Osteoblast (primary cell): ENCODE results near the gene PMIS2. TPM values are rescaled to one million over a fixed set of nuclear protein-coding genes. Genes with fewer than 3 reads are reported as not detected.

ENCODE experiments used
- DNase-seq: peaks from one replicate; pipeline ENCODE4 v3.0.0; 2011; ENCODE audit warnings: low spot score, mixed read lengths; ENCODE audit not compliant: insufficient read length; ENCODE audit errors: missing footprints
- H2AFZ ChIP-seq: 2 replicates; pipeline ENCODE4 v1.6.0; 2011; ENCODE audit warnings: mild to moderate bottlenecking, low read length
- H3K27ac ChIP-seq: 2 replicates; pipeline ENCODE4 v1.5.1; 2011; ENCODE audit warnings: mild to moderate bottlenecking, low read depth, low read length, moderate library complexity
- H3K27me3 ChIP-seq: 2 replicates; pipeline ENCODE4 v1.6.0; 2012; ENCODE audit warnings: mild to moderate bottlenecking, control low read depth, inconsistent platforms, low read length, moderate library complexity; ENCODE audit not compliant: insufficient read depth
- H3K36me3 ChIP-seq: 2 replicates; pipeline ENCODE4 v1.5.1; 2011; ENCODE audit warnings: mild to moderate bottlenecking, low read length, control low read depth, moderate library complexity; ENCODE audit not compliant: insufficient read depth
- H3K4me1 ChIP-seq: 2 replicates; pipeline ENCODE4 v1.5.1; 2011; ENCODE audit warnings: mild to moderate bottlenecking, low read length, control low read depth, moderate library complexity; ENCODE audit not compliant: insufficient read depth
- H3K4me2 ChIP-seq: 2 replicates; pipeline ENCODE4 v1.6.0; 2011; ENCODE audit warnings: mild to moderate bottlenecking, low read length; ENCODE audit not compliant: insufficient read depth
- H3K4me3 ChIP-seq: fragments of 200-600 bp; sonication (generic); 3 replicates; pipeline ENCODE4 v1.5.1; 2012; ENCODE audit warnings: mild to moderate bottlenecking, low read length, inconsistent platforms; ENCODE audit not compliant: insufficient read depth
- H3K79me2 ChIP-seq: 2 replicates; pipeline ENCODE4 v1.6.0; 2012; ENCODE audit warnings: mild to moderate bottlenecking, low read length, control low read depth, inconsistent platforms; ENCODE audit not compliant: insufficient read depth
- H3K9me3 ChIP-seq: 2 replicates; pipeline ENCODE4 v1.5.1; 2011; ENCODE audit warnings: low read depth, low read length, control low read depth
- H4K20me1 ChIP-seq: 2 replicates; pipeline ENCODE4 v1.6.0; 2012; ENCODE audit warnings: mild to moderate bottlenecking, low read length, control low read depth; ENCODE audit not compliant: insufficient read depth
- CTCF ChIP-seq: IDR thresholded peaks from 2 replicates; pipeline ENCODE4 v1.5.1; 2011; ENCODE audit warnings: mild to moderate bottlenecking, low read depth, low read length, moderate library complexity; ENCODE audit errors: extremely low read depth
- total RNA-seq: library from RNA; depleted of rRNA; stranded (reverse); fragments of >200 nt; gene quantifications from 2 replicates; pipeline ENCODE4 v1.2.3, GENCODE V29; 2012

Gene PMIS2
- total RNA-seq, 1 donor = not detected

- H3K4me2 ChIP-seq = no peak overlapping the region
- no peak overlapping the region for H3K27ac ChIP-seq
- H3K79me2 ChIP-seq = no peaks in the 10 kb centered on the region
- TF ChIP-seq CTCF = no peak
- H3K27me3 ChIP-seq = peaks cover 3% of the 10 kb centered on the region
- H3K36me3 ChIP-seq = no peaks in the 10 kb centered on the region
- no peaks in the 10 kb centered on the region for H3K9me3 ChIP-seq
- H3K4me3 ChIP-seq = no peak overlapping the region
- no peaks in the 10 kb centered on the region for H4K20me1 ChIP-seq
- peak; percentile 35 for DNase-seq
- H3K4me1 ChIP-seq = no peaks in the 10 kb centered on the region
- no peak overlapping the region for H2AFZ ChIP-seq
Measured at GRCh38 chr19:35565016-35565856, 20.7 kb upstream of the PMIS2 start.

DNA sequence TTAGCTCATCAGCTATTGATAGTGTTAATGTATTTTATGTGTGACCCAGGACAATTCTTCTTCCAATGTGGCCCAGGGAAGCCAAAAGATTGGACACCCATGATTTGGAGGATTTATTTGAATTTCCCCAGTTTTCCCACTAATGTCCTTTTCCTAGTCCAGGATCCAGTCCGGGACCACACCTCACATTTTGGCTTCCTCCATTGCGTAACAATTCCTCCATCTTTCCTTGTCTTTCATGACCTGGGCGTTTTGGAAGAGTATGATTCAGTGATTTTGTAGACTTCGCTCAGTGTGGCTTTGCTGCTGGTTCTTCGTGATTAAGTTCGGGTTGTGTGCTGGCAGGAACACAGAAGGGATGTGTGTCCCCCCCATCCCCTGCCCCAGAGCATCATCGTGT, 19.2 kb upstream of the PMIS2 start:
- DNase-seq = no peak
- H3K27ac ChIP-seq = no peak overlapping the region
- no peaks in the 10 kb centered on the region for H3K9me3 ChIP-seq
- H3K79me2 ChIP-seq = no peaks in the 10 kb centered on the region
- H3K4me1 ChIP-seq = no peaks in the 10 kb centered on the region
- peaks cover 8% of the 10 kb centered on the region for H3K27me3 ChIP-seq
- no peak overlapping the region for H3K4me2 ChIP-seq
- no peak for TF ChIP-seq CTCF
- no peak overlapping the region for H2AFZ ChIP-seq
- no peak overlapping the region for H3K4me3 ChIP-seq
- no peaks in the 10 kb centered on the region for H3K36me3 ChIP-seq
- H4K20me1 ChIP-seq = no peaks in the 10 kb centered on the region

DNA sequence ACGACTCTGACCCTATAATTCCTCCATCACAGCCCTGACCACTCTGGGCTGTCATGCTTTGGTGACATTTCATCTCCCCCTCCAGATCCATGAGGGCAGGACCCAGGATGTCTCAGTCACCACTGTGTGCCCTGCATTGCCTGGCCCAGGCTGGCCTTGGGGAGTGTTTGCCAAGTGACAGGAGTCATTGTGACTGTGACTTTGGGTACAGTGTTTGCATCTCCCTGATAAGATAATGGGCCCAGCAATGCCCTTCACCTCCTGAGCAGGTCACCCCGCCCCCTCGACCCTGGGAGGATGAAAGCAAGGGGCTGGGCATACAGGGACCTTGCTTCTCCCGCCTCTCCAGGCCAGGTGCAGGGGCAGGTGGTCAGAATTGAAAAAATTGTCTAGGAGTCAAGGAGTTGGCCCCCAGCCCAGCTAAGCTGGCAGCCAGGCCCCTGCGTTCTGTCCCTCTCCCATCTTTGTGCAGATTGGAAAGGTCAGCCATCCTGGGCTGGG, 16.6 kb upstream of the PMIS2 start:
- Histone ChIP-seq H2AFZ (no peak overlapping the region), H3K36me3 (no peaks in the 10 kb centered on the region), H3K4me3 (no peak overlapping the region), H4K20me1 (no peaks in the 10 kb centered on the region), H3K79me2 (no peaks in the 10 kb centered on the region), H3K4me2 (no peak overlapping the region), H3K27ac (no peak overlapping the region), H3K9me3 (no peaks in the 10 kb centered on the region), H3K27me3 (peaks cover 8% of the 10 kb centered on the region), H3K4me1 (no peaks in the 10 kb centered on the region)
- no peak for TF ChIP-seq CTCF
- no peak for DNase-seq

GRCh38 chr19:35571406-35571965, 14.5 kb upstream of the PMIS2 start:
- no peaks in the 10 kb centered on the region for H3K4me1 ChIP-seq

More at GRCh38 chr19:35571406-35571965, 14.5 kb upstream of the PMIS2 start:
- H3K4me2 ChIP-seq = no peak overlapping the region
- DNase-seq = no peak
- no peak overlapping the region for H3K27ac ChIP-seq
- peaks cover 4% of the 10 kb centered on the region for H3K9me3 ChIP-seq
- no peak for TF ChIP-seq CTCF
- H3K79me2 ChIP-seq = no peaks in the 10 kb centered on the region
- no peak overlapping the region for H3K4me3 ChIP-seq
- no peak overlapping the region for H2AFZ ChIP-seq
- peaks cover 6% of the 10 kb centered on the region for H3K27me3 ChIP-seq
- no peaks in the 10 kb centered on the region for H3K36me3 ChIP-seq
- H4K20me1 ChIP-seq = no peaks in the 10 kb centered on the region
